ENCODE results near the gene FAM83G.

DNA sequence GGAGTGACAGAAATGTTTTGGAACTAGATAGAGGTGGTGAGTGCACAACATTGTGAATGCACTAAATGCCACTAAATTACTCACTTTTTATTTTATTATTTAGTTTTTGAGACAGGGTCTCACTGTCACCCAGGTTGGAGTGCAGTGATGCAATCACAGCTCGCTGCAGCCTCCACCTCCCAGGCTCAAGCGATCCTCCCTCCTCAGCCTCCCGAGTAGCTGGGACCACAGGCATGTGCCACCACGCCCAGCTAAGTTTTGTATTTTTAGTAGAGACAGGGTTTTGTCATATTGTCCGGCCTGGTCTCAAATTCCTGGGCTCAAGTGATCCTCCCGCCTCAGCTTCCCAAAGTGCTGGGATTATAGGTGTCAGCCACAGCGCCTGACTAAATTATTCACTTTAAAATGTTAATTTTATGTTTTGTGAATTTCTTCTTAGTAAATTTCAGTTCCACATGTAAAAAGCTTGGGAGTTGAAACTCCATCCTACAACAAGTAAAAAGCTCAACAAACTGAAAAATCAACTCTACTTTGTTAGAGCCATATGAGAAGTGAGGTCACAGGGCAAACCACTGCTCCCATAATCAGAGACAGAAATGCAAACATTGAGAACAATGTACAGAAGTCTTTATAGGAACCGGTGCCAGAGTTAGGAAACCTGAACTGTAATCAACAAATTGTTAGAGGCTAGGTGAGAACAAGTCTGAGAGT is 66.4 kb downstream of the FAM83G start:
- TF ChIP-seq, protein P1, sequence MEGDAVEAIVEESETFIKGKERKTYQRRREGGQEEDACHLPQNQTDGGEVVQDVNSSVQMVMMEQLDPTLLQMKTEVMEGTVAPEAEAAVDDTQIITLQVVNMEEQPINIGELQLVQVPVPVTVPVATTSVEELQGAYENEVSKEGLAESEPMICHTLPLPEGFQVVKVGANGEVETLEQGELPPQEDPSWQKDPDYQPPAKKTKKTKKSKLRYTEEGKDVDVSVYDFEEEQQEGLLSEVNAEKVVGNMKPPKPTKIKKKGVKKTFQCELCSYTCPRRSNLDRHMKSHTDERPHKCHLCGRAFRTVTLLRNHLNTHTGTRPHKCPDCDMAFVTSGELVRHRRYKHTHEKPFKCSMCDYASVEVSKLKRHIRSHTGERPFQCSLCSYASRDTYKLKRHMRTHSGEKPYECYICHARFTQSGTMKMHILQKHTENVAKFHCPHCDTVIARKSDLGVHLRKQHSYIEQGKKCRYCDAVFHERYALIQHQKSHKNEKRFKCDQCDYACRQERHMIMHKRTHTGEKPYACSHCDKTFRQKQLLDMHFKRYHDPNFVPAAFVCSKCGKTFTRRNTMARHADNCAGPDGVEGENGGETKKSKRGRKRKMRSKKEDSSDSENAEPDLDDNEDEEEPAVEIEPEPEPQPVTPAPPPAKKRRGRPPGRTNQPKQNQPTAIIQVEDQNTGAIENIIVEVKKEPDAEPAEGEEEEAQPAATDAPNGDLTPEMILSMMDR (IDR thresholded peaks at IDR 0.05; ENCODE audit: poor library complexity), result no peak
- TF ChIP-seq EZH2phosphoT487 (IDR thresholded peaks at IDR 0.05; ENCODE audit: low read depth, severe bottlenecking, unreplicated experiment) (no peak), EZH2 (IDR thresholded peaks at IDR 0.05; ENCODE audit: borderline replicate concordance) (no peak)

Data from hepatocyte (in vitro differentiated cells).